Measurements from ENCODE around the gene DNAJB14. TPM values are rescaled to one million over a fixed set of nuclear protein-coding genes. Genes with fewer than 3 reads are reported as not detected.

DNAJB14 gene
- total RNA-seq, 1 experiment from 2014 or later, result 52.5 TPM

DNA sequence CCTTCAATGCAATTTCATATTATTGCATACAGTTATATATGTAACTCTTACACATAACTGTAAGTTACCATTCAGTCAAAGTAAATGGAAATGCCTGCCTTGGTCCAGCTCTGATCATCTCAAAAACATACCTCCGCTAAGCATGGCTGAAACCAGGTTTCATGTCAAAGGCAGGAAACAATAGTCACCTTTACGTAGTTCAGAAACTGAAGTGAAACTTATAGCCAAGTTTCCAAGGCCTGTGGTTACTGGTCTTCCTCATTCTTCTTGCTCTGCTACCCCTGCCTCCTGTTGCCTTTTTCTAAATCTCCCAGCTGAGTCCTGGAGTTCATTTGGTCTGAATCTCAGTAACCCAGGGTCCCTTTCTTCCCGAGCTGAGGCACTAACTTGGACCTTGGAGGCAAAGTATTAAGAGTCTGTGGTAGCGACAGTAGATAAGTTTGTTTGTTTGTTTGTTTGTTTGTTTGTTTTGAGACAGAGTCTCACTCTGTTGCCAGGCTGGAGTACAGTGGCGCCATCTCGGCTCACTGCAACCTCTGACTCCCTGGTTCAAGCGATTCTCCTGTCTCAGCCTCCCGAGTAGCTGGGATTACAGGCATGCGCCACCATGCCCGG is 98.9 kb downstream of the DNAJB14 start:
- H3K4me1 ChIP-seq (ENCODE audit: control insufficient read depth in 1 of 2, insufficient read depth in 2 of 2, low read length in 2 of 2), result peaks cover 0 to 5% of the 10 kb centered on the region in 2 experiments; a peak in 1 of 4 replicates
- intact Hi-C loops (cut with micrococcal nuclease), result no loop called here
- ATAC-seq (no peak), DNase-seq (ENCODE audit: low read depth, low spot score) (no peak)
- POLR2A ChIA-PET, result no interaction called here
- TF ChIP-seq EGR1 (IDR thresholded peaks at IDR 0.05; ENCODE audit: low read depth) (no peak), POLR2A (IDR thresholded peaks at IDR 0.05; ENCODE audit: borderline replicate concordance, extremely low read depth, insufficient read depth, insufficient read length) (no peak), SIN3A (IDR thresholded peaks at IDR 0.05; ENCODE audit: low read depth) (no peak), TCF7L2 (IDR thresholded peaks at IDR 0.05; ENCODE audit: borderline replicate concordance, extremely low read depth, insufficient read depth, insufficient read length) (no peak), CBX3 (IDR thresholded peaks at IDR 0.05; ENCODE audit: low read depth) (no peak), ZNF274 (IDR thresholded peaks at IDR 0.05; ENCODE audit: low read depth, low read length) (no peak), SP1 (IDR thresholded peaks at IDR 0.05; ENCODE audit: low read depth) (no peak), ZFX (IDR thresholded peaks at IDR 0.05) (no peak), SRF (IDR thresholded peaks at IDR 0.05; ENCODE audit: low read depth) (no peak), ELF1 (IDR thresholded peaks at IDR 0.05; ENCODE audit: borderline replicate concordance, low read depth) (no peak), FOSL1 (IDR thresholded peaks at IDR 0.05; ENCODE audit: low read depth) (no peak), JUND (IDR thresholded peaks at IDR 0.05) (no peak), EZH2phosphoT487 (IDR thresholded peaks at IDR 0.05; ENCODE audit: borderline replicate concordance) (no peak), YY1 (IDR thresholded peaks at IDR 0.05; ENCODE audit: extremely low read depth, insufficient replicate concordance, low read depth, low read length) (no peak), EZH2 (IDR thresholded peaks at IDR 0.05) (no peak), RAD21 (IDR thresholded peaks at IDR 0.05; ENCODE audit: low read depth) (no peak)
- TF ChIP-seq, protein P1, sequence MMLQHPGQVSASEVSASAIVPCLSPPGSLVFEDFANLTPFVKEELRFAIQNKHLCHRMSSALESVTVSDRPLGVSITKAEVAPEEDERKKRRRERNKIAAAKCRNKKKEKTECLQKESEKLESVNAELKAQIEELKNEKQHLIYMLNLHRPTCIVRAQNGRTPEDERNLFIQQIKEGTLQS (IDR thresholded peaks at IDR 0.05), result no peak
- TF ChIP-seq, protein P2, sequence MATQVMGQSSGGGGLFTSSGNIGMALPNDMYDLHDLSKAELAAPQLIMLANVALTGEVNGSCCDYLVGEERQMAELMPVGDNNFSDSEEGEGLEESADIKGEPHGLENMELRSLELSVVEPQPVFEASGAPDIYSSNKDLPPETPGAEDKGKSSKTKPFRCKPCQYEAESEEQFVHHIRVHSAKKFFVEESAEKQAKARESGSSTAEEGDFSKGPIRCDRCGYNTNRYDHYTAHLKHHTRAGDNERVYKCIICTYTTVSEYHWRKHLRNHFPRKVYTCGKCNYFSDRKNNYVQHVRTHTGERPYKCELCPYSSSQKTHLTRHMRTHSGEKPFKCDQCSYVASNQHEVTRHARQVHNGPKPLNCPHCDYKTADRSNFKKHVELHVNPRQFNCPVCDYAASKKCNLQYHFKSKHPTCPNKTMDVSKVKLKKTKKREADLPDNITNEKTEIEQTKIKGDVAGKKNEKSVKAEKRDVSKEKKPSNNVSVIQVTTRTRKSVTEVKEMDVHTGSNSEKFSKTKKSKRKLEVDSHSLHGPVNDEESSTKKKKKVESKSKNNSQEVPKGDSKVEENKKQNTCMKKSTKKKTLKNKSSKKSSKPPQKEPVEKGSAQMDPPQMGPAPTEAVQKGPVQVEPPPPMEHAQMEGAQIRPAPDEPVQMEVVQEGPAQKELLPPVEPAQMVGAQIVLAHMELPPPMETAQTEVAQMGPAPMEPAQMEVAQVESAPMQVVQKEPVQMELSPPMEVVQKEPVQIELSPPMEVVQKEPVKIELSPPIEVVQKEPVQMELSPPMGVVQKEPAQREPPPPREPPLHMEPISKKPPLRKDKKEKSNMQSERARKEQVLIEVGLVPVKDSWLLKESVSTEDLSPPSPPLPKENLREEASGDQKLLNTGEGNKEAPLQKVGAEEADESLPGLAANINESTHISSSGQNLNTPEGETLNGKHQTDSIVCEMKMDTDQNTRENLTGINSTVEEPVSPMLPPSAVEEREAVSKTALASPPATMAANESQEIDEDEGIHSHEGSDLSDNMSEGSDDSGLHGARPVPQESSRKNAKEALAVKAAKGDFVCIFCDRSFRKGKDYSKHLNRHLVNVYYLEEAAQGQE (IDR thresholded peaks at IDR 0.05; ENCODE audit: low read depth), result no peak
- TF ChIP-seq, protein P3, sequence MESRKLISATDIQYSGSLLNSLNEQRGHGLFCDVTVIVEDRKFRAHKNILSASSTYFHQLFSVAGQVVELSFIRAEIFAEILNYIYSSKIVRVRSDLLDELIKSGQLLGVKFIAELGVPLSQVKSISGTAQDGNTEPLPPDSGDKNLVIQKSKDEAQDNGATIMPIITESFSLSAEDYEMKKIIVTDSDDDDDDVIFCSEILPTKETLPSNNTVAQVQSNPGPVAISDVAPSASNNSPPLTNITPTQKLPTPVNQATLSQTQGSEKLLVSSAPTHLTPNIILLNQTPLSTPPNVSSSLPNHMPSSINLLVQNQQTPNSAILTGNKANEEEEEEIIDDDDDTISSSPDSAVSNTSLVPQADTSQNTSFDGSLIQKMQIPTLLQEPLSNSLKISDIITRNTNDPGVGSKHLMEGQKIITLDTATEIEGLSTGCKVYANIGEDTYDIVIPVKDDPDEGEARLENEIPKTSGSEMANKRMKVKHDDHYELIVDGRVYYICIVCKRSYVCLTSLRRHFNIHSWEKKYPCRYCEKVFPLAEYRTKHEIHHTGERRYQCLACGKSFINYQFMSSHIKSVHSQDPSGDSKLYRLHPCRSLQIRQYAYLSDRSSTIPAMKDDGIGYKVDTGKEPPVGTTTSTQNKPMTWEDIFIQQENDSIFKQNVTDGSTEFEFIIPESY (IDR thresholded peaks at IDR 0.05; ENCODE audit: extremely low read depth, insufficient replicate concordance, low read length), result no peak
- TF ChIP-seq, protein P4, sequence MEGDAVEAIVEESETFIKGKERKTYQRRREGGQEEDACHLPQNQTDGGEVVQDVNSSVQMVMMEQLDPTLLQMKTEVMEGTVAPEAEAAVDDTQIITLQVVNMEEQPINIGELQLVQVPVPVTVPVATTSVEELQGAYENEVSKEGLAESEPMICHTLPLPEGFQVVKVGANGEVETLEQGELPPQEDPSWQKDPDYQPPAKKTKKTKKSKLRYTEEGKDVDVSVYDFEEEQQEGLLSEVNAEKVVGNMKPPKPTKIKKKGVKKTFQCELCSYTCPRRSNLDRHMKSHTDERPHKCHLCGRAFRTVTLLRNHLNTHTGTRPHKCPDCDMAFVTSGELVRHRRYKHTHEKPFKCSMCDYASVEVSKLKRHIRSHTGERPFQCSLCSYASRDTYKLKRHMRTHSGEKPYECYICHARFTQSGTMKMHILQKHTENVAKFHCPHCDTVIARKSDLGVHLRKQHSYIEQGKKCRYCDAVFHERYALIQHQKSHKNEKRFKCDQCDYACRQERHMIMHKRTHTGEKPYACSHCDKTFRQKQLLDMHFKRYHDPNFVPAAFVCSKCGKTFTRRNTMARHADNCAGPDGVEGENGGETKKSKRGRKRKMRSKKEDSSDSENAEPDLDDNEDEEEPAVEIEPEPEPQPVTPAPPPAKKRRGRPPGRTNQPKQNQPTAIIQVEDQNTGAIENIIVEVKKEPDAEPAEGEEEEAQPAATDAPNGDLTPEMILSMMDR (IDR thresholded peaks at IDR 0.05 in 2 of 3, conservative IDR thresholded peaks at IDR 0.05 in 1 of 3; ENCODE audit: borderline replicate concordance in 1 of 3, insufficient read depth in 1 of 3, low read depth in 2 of 3, low read length in 2 of 3), result no peak
- no peaks in the 10 kb centered on the region for H3K9me3 ChIP-seq (ENCODE audit: control insufficient read depth in 1 of 2, insufficient read depth in 1 of 2, low read depth in 1 of 2, low read length in 2 of 2)
- no peak overlapping the region for H3K4me3 ChIP-seq (replicated peaks in 1 of 2; ENCODE audit: low read depth in 1 of 2, low read length in 2 of 2)
- RAD21 ChIA-PET (ENCODE audit: low non-redundant PET in 1 of 2, low total read pairs in 2 of 2, uncharacterized antibody in 2 of 2, unreplicated experiment in 2 of 2), result no interaction called here
- no TSS peak for BruUV-seq (replicated peaks)
- no peak overlapping the region for H3K4me2 ChIP-seq (ENCODE audit: low read length)
- H3K9ac ChIP-seq (ENCODE audit: low read length), result no peak overlapping the region
- CTCF ChIA-PET, result no interaction called here
- H3K27ac ChIP-seq (ENCODE audit: low read depth, low read length), result no peak overlapping the region
- H3K9me2 ChIP-seq (ENCODE audit: insufficient read depth), result no peaks in the 10 kb centered on the region
- no peaks in the 10 kb centered on the region for H3K36me3 ChIP-seq (ENCODE audit: control insufficient read depth in 1 of 2, insufficient read depth in 2 of 2, low read length in 2 of 2)
- no peak overlapping the region for H2AFZ ChIP-seq (ENCODE audit: low read depth, low read length, poor library complexity, severe bottlenecking)
- no peaks in the 10 kb centered on the region for H3K27me3 ChIP-seq (ENCODE audit: insufficient read depth, low read length)
- no peaks in the 10 kb centered on the region for H4K20me1 ChIP-seq (ENCODE audit: insufficient read depth)
- no peaks in the 10 kb centered on the region for H3K79me2 ChIP-seq (ENCODE audit: insufficient read depth, low read length)

Measured in HCT116 (cell line).